ENCODE data around the gene TAGAP. TPM values are rescaled to one million over a fixed set of nuclear protein-coding genes. Genes with fewer than 3 reads are reported as not detected.
"Not testable (repeated sequence)": the region's sequence is repeated elsewhere in the genome, so short reads cannot be mapped to it uniquely, and the experiment has no call there.

TAGAP gene
- total RNA-seq, 1 experiment from 2014 or later = 0.22 TPM

DNA sequence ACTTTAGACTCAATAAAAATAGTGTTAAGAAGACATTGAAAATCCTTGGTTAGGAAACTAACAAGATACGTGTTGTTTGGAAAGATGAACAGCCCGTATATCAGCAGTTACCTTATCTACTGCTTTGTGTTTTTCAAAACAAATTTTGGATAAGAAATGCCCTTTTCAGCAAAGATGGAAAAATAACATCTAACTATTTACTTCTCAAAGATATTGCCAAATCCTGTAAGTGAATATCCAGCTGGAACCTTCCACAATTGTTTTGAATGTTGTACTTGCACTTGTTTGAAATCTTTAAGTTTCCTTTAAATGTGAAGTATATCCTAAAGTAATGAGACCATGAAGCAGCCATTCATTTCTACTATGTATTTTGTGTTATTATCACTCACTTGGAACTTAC lies 14.6 kb downstream of the TAGAP start:
- no peaks in the 10 kb centered on the region; the same call in 1 of the 2 replicates for H3K27me3 Mint-ChIP-seq (ENCODE audit: low read depth)
- no peak for DNase-seq (ENCODE audit: low spot score)
- ATAC-seq = no peak
- no peak overlapping the region for H3K4me3 Mint-ChIP-seq
- no peak overlapping the region for H3K27ac Mint-ChIP-seq
- H3K36me3 Mint-ChIP-seq = peaks cover 6% of the 10 kb centered on the region
- no peak for TF ChIP-seq E2F5 (CRISPR knock-in tag; IDR thresholded peaks at IDR 0.05)
- no peak for TF ChIP-seq GRHL2 (CRISPR knock-in tag; IDR thresholded peaks at IDR 0.05; ENCODE audit: insufficient replicate concordance, severe bottlenecking)
- TF ChIP-seq USF1 (CRISPR knock-in tag; IDR thresholded peaks at IDR 0.05) = no peak
- TF ChIP-seq, protein P1, sequence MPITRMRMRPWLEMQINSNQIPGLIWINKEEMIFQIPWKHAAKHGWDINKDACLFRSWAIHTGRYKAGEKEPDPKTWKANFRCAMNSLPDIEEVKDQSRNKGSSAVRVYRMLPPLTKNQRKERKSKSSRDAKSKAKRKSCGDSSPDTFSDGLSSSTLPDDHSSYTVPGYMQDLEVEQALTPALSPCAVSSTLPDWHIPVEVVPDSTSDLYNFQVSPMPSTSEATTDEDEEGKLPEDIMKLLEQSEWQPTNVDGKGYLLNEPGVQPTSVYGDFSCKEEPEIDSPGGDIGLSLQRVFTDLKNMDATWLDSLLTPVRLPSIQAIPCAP (CRISPR knock-in tag; IDR thresholded peaks at IDR 0.05) = no peak
- ChIA-PET CTCF (interaction anchor here (1.4 kb wide), 1 partner anchor 21 kb away, joined by 3 read pairs; no protein-coding TSS in a partner anchor), POLR2A (no interaction called here)
- H3K9me3 Mint-ChIP-seq = peaks cover 9% of the 10 kb centered on the region
- H3K4me1 Mint-ChIP-seq = no peaks in the 10 kb centered on the region

DNA sequence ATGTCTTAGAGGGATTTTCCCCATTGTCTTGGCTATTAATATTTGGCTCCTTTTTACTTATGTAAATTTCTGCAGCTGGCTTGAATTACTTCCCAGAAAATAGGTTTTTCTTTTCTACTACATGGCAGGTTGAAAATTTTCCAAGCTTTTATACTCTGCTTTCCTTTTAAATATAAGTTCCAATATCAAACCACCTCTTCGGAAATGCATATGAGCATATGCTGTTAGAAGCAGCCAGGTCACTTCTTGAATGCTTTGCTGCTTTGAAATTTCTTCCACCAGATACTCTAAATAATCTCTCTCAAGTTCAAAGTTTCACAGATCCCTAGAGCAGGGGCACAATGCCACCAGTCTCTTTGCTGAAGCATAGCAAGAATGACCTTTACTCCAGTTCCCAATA lies 19.6 kb downstream of the TAGAP start:
- H3K4me1 Mint-ChIP-seq; H3K27me3 Mint-ChIP-seq (ENCODE audit: low read depth); CTCF ChIA-PET; H3K27ac Mint-ChIP-seq; POLR2A ChIA-PET; DNase-seq (ENCODE audit: low spot score); H3K4me3 Mint-ChIP-seq; ATAC-seq: not testable (repeated sequence)
- peaks cover 35% of the 10 kb centered on the region for H3K9me3 Mint-ChIP-seq
- peaks cover 17% of the 10 kb centered on the region for H3K36me3 Mint-ChIP-seq

- Mint-ChIP-seq H3K4me3 (no peak overlapping the region), H3K36me3 (peaks cover 17% of the 10 kb centered on the region), H3K9me3 (peaks cover 35% of the 10 kb centered on the region), H3K27ac (no peak overlapping the region), H3K4me1 (no peaks in the 10 kb centered on the region), H3K27me3 (ENCODE audit: low read depth) (peaks cover 4% of the 10 kb centered on the region; the same call in 1 of the 2 replicates)
- TF ChIP-seq JUN (CRISPR knock-in tag; IDR thresholded peaks at IDR 0.05) = no peak
- no peak for TF ChIP-seq CREM (CRISPR knock-in tag; IDR thresholded peaks at IDR 0.05)
- no peak for TF ChIP-seq GRHL2 (CRISPR knock-in tag; IDR thresholded peaks at IDR 0.05; ENCODE audit: insufficient replicate concordance, severe bottlenecking)
- TF ChIP-seq ZNF121 (CRISPR knock-in tag; IDR thresholded peaks at IDR 0.05) = no peak
- no peak for TF ChIP-seq E2F1 (CRISPR knock-in tag; IDR thresholded peaks at IDR 0.05)
- no peak for TF ChIP-seq SOX15 (CRISPR knock-in tag; IDR thresholded peaks at IDR 0.05)
- TF ChIP-seq OVOL2 (CRISPR knock-in tag; IDR thresholded peaks at IDR 0.05; ENCODE audit: borderline replicate concordance) = no peak
- TF ChIP-seq, protein P2, sequence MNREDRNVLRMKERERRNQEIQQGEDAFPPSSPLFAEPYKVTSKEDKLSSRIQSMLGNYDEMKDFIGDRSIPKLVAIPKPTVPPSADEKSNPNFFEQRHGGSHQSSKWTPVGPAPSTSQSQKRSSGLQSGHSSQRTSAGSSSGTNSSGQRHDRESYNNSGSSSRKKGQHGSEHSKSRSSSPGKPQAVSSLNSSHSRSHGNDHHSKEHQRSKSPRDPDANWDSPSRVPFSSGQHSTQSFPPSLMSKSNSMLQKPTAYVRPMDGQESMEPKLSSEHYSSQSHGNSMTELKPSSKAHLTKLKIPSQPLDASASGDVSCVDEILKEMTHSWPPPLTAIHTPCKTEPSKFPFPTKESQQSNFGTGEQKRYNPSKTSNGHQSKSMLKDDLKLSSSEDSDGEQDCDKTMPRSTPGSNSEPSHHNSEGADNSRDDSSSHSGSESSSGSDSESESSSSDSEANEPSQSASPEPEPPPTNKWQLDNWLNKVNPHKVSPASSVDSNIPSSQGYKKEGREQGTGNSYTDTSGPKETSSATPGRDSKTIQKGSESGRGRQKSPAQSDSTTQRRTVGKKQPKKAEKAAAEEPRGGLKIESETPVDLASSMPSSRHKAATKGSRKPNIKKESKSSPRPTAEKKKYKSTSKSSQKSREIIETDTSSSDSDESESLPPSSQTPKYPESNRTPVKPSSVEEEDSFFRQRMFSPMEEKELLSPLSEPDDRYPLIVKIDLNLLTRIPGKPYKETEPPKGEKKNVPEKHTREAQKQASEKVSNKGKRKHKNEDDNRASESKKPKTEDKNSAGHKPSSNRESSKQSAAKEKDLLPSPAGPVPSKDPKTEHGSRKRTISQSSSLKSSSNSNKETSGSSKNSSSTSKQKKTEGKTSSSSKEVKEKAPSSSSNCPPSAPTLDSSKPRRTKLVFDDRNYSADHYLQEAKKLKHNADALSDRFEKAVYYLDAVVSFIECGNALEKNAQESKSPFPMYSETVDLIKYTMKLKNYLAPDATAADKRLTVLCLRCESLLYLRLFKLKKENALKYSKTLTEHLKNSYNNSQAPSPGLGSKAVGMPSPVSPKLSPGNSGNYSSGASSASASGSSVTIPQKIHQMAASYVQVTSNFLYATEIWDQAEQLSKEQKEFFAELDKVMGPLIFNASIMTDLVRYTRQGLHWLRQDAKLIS (CRISPR knock-in tag; IDR thresholded peaks at IDR 0.05; ENCODE audit: borderline replicate concordance) = no peak
- TF ChIP-seq ATF1 (CRISPR knock-in tag; IDR thresholded peaks at IDR 0.05) = no peak
- TF ChIP-seq ARID4B (CRISPR knock-in tag; IDR thresholded peaks at IDR 0.05; ENCODE audit: borderline replicate concordance) = no peak
- TF ChIP-seq, protein P3, sequence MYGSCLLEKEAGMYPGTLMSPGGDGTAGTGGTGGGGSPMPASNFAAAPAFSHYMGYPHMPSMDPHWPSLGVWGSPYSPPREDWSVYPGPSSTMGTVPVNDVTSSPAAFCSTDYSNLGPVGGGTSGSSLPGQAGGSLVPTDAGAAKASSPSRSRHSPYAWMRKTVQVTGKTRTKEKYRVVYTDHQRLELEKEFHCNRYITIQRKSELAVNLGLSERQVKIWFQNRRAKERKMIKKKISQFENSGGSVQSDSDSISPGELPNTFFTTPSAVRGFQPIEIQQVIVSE (CRISPR knock-in tag; IDR thresholded peaks at IDR 0.05; ENCODE audit: borderline replicate concordance) = no peak
- TF ChIP-seq E2F5 (CRISPR knock-in tag; IDR thresholded peaks at IDR 0.05) = no peak
- no peak for TF ChIP-seq ZBTB21 (CRISPR knock-in tag; IDR thresholded peaks at IDR 0.05; ENCODE audit: borderline replicate concordance)
- TF ChIP-seq GTF2I (CRISPR knock-in tag; conservative IDR thresholded peaks at IDR 0.05) = no peak
- TF ChIP-seq ZNF219 (CRISPR knock-in tag; IDR thresholded peaks at IDR 0.05; ENCODE audit: borderline replicate concordance) = no peak
- CTCF ChIA-PET = no interaction called here
- DNase-seq (ENCODE audit: low spot score) (no peak), ATAC-seq (no peak)
- POLR2A ChIA-PET = no interaction called here
Measured at GRCh38 chr6:159023893-159024292, 20.9 kb downstream of the TAGAP start.

All from WTC11 (cell line).